ENCODE data around the gene TM4SF20. TPM values are rescaled to one million over a fixed set of nuclear protein-coding genes. Genes with fewer than 3 reads are reported as not detected.

Gene TM4SF20
- total RNA-seq, 6 experiments from 2014 or later: 0.09 to 0.34 (median 0.22) TPM

DNA sequence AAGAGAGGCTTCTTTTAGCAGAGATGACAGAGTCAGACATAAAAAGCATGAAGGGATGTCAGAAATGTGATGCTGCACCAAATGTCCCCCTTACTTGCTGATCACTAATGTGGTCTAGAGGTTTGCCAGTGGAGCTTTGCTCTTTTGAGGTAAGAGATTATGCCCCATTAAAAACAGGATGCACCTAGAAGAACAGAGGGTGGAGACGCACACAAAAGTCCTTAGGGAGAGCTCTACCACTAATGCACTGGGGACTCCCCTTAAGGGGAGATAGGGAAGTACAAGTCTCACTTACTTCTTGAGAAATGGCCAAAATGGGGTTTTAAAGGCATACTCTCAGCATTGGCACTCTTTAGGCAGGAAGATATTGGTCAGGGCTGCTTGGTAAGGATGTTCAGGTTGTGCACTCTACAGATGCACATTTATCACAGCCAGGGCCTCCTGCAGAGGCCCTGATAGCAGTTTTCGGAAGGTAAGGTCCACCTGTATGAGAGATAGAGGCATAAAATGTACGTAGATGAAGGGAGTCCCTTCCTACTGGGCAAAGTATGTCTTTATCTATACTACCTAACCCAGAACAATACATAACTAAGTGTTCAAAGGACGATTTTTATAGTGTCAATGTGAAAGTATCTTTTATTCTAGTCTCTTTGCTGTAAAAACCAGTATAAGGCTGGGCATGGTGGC is 25.6 kb upstream of the TM4SF20 start:
- Mint-ChIP-seq H3K4me3 (no peak overlapping the region), H3K27ac (no peak overlapping the region), H3K4me1 (ENCODE audit: low read depth) (peaks cover 28% of the 10 kb centered on the region), H3K36me3 (ENCODE audit: low read depth) (no peaks in the 10 kb centered on the region), H3K27me3 (ENCODE audit: insufficient read depth) (peaks cover 4% of the 10 kb centered on the region; the same call in 1 of the 2 replicates), H3K9me3 (no peaks in the 10 kb centered on the region)
- no peak for DNase-seq
- TF ChIP-seq, protein P1, sequence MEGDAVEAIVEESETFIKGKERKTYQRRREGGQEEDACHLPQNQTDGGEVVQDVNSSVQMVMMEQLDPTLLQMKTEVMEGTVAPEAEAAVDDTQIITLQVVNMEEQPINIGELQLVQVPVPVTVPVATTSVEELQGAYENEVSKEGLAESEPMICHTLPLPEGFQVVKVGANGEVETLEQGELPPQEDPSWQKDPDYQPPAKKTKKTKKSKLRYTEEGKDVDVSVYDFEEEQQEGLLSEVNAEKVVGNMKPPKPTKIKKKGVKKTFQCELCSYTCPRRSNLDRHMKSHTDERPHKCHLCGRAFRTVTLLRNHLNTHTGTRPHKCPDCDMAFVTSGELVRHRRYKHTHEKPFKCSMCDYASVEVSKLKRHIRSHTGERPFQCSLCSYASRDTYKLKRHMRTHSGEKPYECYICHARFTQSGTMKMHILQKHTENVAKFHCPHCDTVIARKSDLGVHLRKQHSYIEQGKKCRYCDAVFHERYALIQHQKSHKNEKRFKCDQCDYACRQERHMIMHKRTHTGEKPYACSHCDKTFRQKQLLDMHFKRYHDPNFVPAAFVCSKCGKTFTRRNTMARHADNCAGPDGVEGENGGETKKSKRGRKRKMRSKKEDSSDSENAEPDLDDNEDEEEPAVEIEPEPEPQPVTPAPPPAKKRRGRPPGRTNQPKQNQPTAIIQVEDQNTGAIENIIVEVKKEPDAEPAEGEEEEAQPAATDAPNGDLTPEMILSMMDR (IDR thresholded peaks at IDR 0.05): peak; percentile 20; the same call in 1 of the 2 replicates

GRCh38 chr2:227402959-227403358 is 23.9 kb upstream of the TM4SF20 start:
- H3K9me3 Mint-ChIP-seq: no peaks in the 10 kb centered on the region
- H3K36me3 Mint-ChIP-seq (ENCODE audit: low read depth): no peaks in the 10 kb centered on the region
- H3K27ac Mint-ChIP-seq: no peak overlapping the region
- TF ChIP-seq, protein P1 (IDR thresholded peaks at IDR 0.05): no peak
- no peak for DNase-seq
- peaks cover 26% of the 10 kb centered on the region for H3K4me1 Mint-ChIP-seq (ENCODE audit: low read depth)
- peaks cover 4% of the 10 kb centered on the region; the same call in 1 of the 2 replicates for H3K27me3 Mint-ChIP-seq (ENCODE audit: insufficient read depth)
- no peak overlapping the region for H3K4me3 Mint-ChIP-seq

DNA sequence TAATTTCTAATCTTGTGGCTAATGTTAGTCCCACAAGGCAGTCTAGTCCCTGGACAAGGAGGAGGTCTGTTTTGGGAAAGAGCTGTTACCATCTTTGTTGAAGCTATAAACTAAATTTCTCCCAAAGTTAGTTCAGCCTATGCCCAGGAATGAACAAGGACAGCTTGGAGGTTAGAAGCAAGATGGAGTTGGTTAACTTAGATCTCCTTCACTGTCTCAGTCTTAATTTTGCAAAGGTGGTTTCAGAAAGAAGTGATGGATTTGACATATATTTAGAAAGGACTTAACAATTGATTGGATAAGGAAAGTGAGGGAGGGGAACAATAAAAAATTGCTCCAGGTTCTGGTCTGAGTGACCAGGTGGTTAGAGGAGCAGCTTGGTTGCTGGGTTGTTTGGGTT is 23.2 kb upstream of the TM4SF20 start:
- no peaks in the 10 kb centered on the region for H3K9me3 Mint-ChIP-seq
- H3K27me3 Mint-ChIP-seq (ENCODE audit: insufficient read depth): peaks cover 4% of the 10 kb centered on the region; the same call in 1 of the 2 replicates
- H3K4me1 Mint-ChIP-seq (ENCODE audit: low read depth): peaks cover 19% of the 10 kb centered on the region
- no peak overlapping the region for H3K27ac Mint-ChIP-seq
- DNase-seq: no peak
- TF ChIP-seq, protein P1 (IDR thresholded peaks at IDR 0.05): no peak
- no peak overlapping the region for H3K4me3 Mint-ChIP-seq
- no peaks in the 10 kb centered on the region for H3K36me3 Mint-ChIP-seq (ENCODE audit: low read depth)

DNA sequence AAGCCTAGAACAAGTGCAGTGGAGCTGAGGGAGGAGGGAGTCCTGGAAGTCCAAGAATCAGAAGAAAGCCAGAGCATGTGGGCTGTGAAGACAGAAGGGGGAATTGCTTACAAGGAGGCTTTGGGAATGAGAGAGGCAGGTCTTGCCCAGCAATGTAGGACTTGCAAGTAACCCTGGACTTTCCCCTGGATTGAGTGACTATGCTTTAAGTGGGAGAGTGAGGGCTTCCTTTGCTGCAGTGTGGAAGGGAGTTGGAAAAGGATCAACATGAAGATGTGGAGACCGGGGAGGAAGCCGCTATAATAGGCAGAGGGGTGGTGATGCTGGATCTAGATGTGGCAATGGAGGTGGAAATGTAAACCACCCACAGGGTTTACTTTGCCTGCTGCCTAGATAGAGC is 22.4 kb upstream of the TM4SF20 start:
- peaks cover 4% of the 10 kb centered on the region; the same call in 1 of the 2 replicates for H3K27me3 Mint-ChIP-seq (ENCODE audit: insufficient read depth)
- no peaks in the 10 kb centered on the region for H3K36me3 Mint-ChIP-seq (ENCODE audit: low read depth)
- TF ChIP-seq, protein P1 (IDR thresholded peaks at IDR 0.05): no peak
- H3K9me3 Mint-ChIP-seq: no peaks in the 10 kb centered on the region
- peaks cover 12% of the 10 kb centered on the region for H3K4me1 Mint-ChIP-seq (ENCODE audit: low read depth)
- H3K27ac Mint-ChIP-seq: no peak overlapping the region
- H3K4me3 Mint-ChIP-seq: no peak overlapping the region
- no peak for DNase-seq

DNA sequence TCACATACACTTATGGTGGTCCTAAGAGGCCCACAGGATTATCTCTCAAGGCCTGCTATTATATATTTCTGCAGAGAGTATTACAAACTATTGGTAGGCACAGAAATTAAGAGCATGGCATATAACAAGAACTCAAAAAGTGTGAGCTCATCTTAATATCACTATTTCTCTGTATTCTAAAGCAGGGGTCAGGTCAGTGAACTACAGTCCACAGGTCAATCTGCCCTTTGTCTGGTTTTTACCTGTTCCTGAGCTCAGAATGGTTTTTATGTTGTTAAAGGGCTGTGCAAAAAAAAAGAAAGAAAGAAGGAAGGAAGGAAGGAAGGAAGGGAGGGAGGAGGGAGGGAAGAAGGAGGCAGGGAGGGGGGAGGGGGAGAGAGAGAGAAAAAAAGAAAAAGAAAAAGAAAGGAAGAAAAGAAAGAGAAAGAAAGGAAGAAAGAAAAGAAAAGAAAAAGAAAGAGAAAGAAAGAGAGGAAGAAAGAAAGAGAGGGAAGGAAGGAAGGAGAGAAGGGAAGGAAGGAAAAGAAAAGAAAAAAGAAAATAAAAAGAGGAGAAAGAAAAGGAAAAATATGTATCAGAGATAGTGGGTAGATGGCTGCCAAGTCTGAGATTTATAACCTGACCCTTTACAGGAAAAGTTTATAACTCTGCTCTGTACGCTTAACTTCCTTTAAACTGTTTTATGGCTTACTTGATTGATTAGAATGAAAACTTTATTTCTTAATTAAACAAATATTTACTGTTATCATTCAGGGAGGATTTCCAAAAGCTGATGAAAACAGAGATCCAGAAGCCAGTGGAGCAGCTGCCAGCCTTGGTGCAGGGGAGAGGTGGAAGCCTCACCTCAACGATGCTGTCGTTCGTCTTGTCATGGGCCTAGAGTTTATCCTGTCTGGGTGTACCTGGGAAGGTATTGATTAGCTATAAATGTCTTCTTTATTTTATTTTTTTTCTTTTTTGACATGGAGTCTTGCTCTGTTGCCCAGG is 19.9 kb upstream of the TM4SF20 start:
- no peaks in the 10 kb centered on the region for H3K9me3 Mint-ChIP-seq
- H3K4me1 Mint-ChIP-seq (ENCODE audit: low read depth): no peaks in the 10 kb centered on the region
- no peaks in the 10 kb centered on the region for H3K36me3 Mint-ChIP-seq (ENCODE audit: low read depth)
- no peak overlapping the region for H3K4me3 Mint-ChIP-seq
- peaks cover 2% of the 10 kb centered on the region; the same call in 1 of the 2 replicates for H3K27me3 Mint-ChIP-seq (ENCODE audit: insufficient read depth)
- no peak overlapping the region for H3K27ac Mint-ChIP-seq
- no peak for DNase-seq
- TF ChIP-seq, protein P1 (IDR thresholded peaks at IDR 0.05): no peak
